ENCODE data around the gene B4GALT6.

The B4GALT6 gene

DNA sequence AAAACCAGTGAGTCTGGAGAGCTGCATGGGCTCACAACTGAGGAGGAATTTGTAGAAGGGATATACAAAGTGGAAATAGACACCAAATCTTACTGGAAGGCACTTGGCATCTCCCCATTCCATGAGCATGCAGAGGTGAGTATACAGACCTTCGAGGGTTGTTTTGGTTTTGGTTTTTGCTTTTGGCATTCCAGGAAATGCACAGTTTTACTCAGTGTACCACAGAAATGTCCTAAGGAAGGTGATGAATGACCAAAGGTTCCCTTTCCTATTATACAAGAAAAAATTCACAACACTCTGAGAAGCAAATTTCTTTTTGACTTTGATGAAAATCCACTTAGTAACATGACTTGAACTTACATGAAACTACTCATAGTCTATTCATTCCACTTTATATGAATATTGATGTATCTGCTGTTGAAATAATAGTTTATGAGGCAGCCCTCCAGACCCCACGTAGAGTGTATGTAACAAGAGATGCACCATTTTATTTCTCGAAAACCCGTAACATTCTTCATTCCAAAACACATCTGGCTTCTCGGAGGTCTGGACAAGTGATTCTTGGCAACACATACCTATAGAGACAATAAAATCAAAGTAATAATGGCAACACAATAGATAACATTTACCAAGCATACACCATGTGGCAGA lies 89.1 kb downstream of the B4GALT6 start:
- no peak for DNase-seq (ENCODE audit: low read depth)

DNA sequence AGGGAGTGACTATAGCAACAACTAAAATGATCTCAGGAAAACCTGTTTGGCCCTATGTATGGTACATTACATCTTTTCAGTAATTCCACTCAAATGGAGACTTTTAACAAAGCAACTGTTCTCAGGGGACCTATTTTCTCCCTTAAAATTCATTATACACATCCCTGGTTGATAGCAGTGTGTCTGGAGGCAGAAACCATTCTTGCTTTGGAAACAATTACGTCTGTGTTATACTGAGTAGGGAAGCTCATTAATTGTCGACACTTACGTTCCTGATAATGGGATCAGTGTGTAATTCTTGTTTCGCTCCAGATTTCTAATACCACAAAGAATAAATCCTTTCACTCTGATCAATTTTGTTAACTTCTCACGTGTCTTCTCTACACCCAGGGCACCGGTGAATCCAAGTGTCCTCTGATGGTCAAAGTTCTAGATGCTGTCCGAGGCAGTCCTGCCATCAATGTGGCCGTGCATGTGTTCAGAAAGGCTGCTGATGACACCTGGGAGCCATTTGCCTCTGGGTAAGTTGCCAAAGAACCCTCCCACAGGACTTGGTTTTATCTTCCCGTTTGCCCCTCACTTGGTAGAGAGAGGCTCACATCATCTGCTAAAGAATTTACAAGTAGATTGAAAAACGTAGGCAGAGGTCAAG lies 91.7 kb downstream of the B4GALT6 start:
- DNase-seq (ENCODE audit: low read depth) = no peak

- no peak for DNase-seq (ENCODE audit: low read depth)
Measured at GRCh38 chr18:31591628-31592027, 92.8 kb downstream of the B4GALT6 start, which contains the start of gene TTR. TSS of gene TTR (plus strand) at chr18:31591877. CDS start at chr18:31591903, 26 bp downstream.

GRCh38 chr18:31591113-31591512 lies 93.3 kb downstream of the B4GALT6 start:
- DNase-seq (ENCODE audit: low read depth) = no peak

DNA sequence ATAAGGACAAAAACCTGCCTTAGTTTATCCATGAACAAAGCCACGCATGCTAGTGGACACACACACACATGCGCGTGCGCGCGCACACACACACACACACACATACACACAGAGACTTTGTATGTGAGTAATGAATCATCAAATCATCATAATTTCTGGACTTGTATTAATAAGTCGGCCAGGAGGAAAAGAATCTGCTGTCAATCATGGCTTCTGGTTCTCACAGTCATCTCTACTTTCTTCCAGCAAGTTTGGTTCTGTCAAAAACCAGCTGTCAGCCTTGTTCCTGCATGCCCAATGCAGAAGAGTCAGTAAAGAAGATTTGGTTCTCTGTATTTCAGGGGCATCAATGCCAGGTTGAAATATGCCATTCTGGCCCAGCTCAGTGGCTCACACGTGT lies 93.8 kb downstream of the B4GALT6 start:
- no peak for DNase-seq (ENCODE audit: low read depth)

- no peak for DNase-seq (ENCODE audit: low read depth)
Measured at GRCh38 chr18:31587529-31587928, 96.9 kb downstream of the B4GALT6 start.

DNA sequence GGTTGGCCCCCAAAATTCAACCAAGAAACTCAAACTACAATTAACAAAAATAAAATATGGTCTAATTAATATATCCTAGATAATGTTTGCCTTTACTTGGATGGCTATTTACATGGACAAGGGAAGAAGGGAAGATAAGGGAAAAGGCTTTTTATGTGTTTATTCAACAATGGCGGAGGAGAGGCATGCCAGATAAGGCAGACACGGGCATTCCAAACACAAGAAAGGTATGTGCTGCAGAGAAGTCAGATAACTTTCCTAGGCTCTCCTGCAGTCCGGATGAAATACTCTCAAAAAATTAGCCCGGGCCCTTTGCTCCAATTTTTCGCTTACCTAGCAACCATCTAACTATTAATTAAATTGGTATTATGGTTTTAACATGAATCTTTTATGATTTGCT lies 97.8 kb downstream of the B4GALT6 start:
- DNase-seq (ENCODE audit: low read depth) = no peak

- DNase-seq (ENCODE audit: low read depth) = no peak
Measured at GRCh38 chr18:31585991-31586390, 98.4 kb downstream of the B4GALT6 start.

DNA sequence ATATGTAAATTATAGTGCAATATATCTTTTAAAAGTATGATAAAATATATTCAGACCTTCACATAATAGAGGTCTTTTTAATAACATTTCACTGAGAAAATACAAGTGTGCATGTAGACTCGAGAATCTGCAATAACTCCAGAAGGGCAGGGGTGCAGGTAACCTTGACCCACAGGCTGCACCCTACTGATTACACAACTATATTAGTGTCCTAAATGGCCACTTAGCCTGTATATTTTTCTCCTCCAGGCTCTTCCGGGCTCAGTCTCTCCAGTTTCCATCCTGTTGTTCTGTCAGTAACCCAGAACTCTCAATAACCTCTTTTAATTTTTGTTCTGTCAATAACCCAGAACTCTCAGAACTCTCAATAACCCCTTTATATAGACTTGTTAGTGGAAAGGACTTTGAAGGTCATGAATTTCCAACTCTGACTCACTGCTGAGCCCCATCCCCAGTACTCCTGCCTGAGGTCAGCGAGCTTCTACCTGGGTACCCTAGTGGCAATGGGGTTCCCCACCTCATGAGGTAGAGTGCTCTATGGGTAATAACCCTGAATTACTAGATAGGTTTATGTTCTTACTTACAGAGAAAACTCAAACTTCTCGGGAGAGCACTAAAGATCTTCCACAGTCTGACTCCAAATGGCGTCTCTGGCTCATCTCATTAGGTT lies 101.1 kb downstream of the B4GALT6 start:
- no peak for DNase-seq (ENCODE audit: low read depth)

- no peak for DNase-seq (ENCODE audit: low read depth)
Measured at GRCh38 chr18:31581498-31582197, 102.7 kb downstream of the B4GALT6 start.

DNA sequence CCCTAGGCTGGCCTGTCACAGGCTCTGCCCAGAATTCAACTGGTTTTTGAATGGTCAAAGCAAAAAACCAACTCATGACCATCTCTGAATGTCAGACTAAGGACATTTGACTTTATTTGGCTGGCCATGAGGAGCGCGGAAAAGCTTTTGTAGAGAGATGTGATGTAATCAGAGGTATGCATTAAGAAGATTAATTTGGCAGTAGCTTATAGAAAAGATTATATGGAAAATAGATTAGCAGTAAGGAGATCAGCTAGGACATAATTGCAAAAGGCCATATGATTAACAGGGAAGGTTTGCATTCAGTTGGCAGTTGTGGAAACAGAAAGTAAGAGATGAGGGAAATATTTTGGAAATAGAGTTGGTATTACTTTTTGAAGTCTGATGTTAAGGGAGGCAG lies 105.0 kb downstream of the B4GALT6 start:
- DNase-seq (ENCODE audit: low read depth) = no peak

- DNase-seq (ENCODE audit: low read depth) = no peak
Measured at GRCh38 chr18:31578126-31578525, 106.3 kb downstream of the B4GALT6 start.

DNA sequence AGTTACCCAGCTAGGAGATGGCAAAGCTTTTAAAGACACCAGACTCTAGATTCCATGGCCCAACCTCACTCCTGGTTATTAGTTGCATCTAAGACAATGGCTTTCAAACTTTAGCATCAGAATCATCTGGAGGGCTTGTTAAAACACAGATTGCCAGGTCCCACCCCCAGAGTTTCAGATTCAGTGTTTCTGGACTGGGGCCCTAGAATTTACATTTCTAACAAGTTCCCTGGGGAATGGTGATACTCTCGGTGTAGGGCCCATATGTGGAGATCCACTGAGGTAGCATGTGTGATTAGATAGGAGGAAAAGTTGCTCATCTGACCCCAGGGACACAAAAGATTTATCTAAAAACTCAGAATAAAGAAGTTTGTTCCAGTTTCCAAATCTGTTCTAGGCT lies 107.2 kb downstream of the B4GALT6 start:
- no peak for DNase-seq (ENCODE audit: low read depth)

DNA sequence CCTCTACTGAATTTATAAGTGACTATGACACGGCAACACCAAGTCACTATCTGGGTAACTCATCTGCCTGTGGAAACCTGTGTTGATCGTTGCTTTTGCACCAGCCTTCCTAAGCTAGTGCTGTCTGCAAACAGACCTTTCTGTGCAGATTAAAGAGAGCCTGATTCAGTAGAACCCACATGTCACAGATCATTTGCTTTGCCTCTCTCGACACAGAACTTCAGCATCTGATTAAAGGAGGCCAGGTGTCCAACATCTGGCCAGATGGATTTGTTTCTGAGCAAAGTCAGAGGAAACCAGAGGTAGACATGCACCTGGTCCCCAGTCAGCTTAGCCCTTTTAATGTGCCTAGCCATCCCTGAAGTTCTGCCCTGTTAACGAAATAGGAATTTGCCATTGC lies 107.7 kb downstream of the B4GALT6 start:
- no peak for DNase-seq (ENCODE audit: low read depth)

- DNase-seq (ENCODE audit: low read depth) = no peak
Measured at GRCh38 chr18:31575515-31576257, 108.7 kb downstream of the B4GALT6 start.

- no peak for DNase-seq (ENCODE audit: low read depth)
Measured at GRCh38 chr18:31574359-31574758, 110.0 kb downstream of the B4GALT6 start.
